HG03039 (cell line): ENCODE measurements around the gene SYNE3.

Experiments used
- ATAC-seq: cut with Tn5 transposase; IDR thresholded peaks from one replicate; pipeline ENCODE4 v1.9.1; 2021; ENCODE audit warnings: mild to moderate bottlenecking, moderate library complexity; ENCODE audit not compliant: unreplicated experiment

Gene SYNE3

GRCh38 chr14:95478309-95478708, 38.1 kb downstream of the SYNE3 start:
- ATAC-seq, result no peak

GRCh38 chr14:95477411-95478269, 38.8 kb downstream of the SYNE3 start:
- no peak for ATAC-seq

- no peak for ATAC-seq
These were observed 39.7 kb downstream of the SYNE3 start for GRCh38 chr14:95476747-95477146.

- no peak for ATAC-seq
These were observed 40.8 kb downstream of the SYNE3 start for GRCh38 chr14:95475540-95476240.

- ATAC-seq, result no peak
These were observed 41.5 kb downstream of the SYNE3 start for GRCh38 chr14:95474941-95475340.

- ATAC-seq, result no peak
These were observed 42.0 kb downstream of the SYNE3 start for GRCh38 chr14:95474486-95474885.

- no peak for ATAC-seq
These were observed 43.6 kb downstream of the SYNE3 start for GRCh38 chr14:95472819-95473251.

GRCh38 chr14:95471476-95471875, 45.0 kb downstream of the SYNE3 start:
- ATAC-seq, result no peak

- no peak for ATAC-seq
These were observed 45.4 kb downstream of the SYNE3 start for GRCh38 chr14:95471016-95471415.

- no peak for ATAC-seq
These were observed 47.3 kb downstream of the SYNE3 start for GRCh38 chr14:95469134-95469481.

GRCh38 chr14:95468448-95469133, 47.9 kb downstream of the SYNE3 start:
- no peak for ATAC-seq

GRCh38 chr14:95467657-95468056, 48.8 kb downstream of the SYNE3 start:
- ATAC-seq, result no peak

GRCh38 chr14:95467232-95467631, 49.2 kb downstream of the SYNE3 start:
- no peak for ATAC-seq
